Stimulated activated CD4-positive, alpha-beta T cell treated with anti-CD3 and anti-CD28 coated beads, Interleukin-12 subunit alpha, Interleukin-12 subunit beta, amount 100 ng/mL, for 48 hours (primary cell): ENCODE data around the gene POU4F1.

Experiments used
- DNase-seq, 3 donors: peaks; one replicate each; pipeline ENCODE4 v3.0.0-alpha.2; 2020; ENCODE audit warnings: low read depth in 2 of 3, low spot score in 1 of 3

Gene POU4F1

DNA sequence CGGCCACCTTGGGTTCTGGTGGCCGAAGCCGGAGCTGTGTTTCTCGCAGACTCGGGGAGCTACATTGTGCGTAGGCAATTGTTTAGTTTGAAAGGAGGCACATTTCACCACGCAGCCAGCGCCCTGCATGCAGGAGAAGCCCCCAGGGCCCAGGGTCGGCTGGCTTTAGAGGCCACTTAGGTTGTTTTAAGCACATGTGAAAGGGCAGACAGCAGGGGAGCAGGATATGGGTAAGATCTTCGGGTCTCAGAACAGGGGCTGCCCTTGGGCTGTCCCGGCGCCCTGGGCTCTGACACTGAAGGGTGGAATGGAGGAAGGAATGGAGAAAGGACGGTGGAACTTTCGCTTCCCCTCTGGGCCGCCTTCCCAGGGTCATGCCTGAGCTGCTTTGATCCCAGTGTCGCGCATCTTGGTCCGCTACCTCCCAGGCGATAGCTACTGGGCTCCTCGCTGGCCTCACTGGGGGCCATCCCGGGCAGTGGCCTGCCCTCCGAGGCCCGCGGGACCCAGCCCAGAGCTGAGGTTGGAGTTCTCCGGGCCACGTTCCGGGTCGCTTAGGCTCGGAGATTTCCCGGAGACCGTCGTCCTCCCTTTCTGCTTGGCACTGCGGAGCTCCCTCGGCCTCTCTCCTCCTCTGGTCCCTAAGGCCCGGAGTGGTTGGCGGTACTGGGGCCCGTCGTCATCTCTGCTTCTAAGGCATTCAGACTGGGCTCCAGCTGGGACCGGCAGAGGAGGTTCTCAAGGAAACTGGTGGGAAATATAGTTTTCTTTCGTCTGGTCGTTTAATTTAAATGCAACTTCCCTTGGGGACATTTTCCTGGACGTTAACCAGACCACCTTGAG, 4.3 kb upstream of the POU4F1 start:
- no peak for DNase-seq

DNA sequence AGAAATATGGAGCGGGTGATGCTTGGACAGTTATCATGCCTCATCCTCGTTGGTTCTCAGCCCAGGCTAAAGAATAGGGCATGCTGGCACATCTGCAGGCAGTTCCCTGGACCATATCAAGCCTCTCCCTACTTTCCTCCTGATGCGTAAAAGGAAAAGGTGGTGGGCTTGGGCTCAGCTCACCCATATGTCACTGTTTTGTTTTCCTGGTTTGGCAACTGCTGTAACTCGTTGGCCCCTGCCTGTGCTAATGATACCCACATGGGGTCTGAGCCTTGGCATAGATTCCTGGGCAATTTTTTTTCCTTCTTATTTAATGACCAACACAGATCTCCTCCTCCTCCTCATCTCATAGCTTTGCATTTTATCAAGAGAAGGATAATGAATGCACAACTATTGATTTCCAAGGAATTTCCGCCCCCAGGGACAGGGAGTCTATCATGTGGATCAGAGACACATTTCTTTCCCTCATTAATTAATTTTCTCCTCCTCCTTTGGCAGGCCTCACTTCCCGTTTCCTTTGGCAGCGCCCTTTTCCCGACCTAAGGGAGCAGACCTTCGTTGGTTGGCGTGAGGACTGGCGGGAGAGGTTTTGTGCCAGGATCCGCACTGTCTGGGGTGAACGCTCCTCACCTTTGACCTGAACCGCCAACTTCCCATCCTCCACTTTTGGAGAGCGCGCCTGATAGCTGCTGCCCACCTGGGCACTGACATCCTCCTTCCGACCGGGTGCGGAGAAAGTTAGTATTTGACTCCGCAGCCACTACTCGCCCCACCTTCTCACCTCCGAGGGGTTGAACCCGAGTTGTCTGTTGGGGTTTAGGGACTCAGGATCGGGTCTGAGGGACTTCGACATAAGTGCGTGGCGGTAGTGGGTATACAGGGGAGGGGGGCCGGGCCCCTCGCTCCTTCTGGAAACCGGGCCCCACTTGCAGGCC, 3.4 kb upstream of the POU4F1 start:
- DNase-seq = no peak

DNA sequence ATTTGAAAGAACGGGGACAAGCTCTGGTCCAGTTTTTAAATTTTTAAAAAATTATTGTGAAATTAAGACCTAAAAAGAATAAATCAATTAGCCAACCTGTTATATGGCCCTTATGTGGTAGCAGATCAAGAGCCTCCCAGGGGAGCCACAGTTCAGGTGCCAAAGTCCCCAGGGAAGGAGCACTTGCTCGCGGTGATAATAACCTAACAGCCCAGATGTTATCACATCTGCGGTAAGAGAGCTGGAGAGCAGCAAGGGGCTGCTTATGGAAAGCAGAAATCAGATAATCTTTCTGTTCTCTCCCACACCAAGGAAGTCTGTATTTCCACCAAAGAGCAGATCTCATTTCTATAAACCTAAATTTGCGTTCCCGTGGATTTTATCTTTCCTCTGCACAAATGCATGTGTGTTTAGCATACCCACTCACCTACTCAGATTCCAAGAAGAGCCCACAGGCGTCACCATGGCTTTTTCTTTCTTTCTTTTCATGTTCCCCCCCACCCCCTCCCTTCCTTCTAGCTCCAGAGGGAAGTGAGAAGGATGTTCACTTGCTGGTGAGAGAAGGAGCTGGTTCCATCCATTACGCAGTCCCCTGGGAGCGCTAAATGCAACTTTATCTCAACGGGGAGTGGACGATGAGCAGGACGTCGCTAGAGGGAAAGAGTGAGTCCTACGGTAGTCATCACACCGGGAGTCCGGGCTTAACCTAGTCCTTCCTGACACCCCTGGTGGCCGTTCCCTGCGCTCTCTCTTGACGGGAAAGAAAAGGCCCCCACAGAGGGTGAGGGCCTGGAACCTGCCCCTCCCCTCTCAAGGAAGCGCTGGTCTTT, 1.6 kb upstream of the POU4F1 start:
- no peak for DNase-seq

DNA sequence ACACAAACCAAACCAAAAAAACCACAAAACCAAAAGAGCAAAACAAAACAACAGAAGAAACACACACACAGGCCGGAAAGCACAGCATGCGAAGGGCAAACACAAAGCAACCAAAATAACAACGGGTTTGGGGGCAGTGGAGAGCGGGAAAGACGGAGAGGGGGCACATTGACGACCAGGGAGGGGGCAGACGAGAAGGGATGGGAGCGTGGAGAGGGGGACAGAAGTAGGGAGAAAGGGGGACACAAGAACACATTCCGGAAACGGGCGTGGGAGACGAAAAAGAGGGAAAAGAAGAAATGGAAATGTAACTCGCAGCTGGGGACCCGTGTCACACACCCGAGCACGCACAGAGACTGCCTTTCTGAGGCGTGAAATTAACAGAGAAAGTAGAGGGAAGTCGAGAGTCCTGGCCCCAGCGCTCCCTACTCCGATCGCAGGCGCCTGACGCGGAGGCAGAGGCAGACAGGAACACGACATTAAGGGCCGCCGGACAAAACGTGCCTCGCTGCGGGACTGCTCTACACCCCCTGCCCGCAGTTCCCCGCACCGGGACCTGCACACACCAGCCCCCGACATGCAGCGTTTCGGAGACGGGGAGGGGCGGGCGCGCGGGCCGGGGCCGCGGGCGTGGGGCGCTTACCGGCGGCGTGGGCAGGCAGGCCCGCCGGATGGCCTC, 652 bp downstream of the POU4F1 start:
- no peak for DNase-seq

DNA sequence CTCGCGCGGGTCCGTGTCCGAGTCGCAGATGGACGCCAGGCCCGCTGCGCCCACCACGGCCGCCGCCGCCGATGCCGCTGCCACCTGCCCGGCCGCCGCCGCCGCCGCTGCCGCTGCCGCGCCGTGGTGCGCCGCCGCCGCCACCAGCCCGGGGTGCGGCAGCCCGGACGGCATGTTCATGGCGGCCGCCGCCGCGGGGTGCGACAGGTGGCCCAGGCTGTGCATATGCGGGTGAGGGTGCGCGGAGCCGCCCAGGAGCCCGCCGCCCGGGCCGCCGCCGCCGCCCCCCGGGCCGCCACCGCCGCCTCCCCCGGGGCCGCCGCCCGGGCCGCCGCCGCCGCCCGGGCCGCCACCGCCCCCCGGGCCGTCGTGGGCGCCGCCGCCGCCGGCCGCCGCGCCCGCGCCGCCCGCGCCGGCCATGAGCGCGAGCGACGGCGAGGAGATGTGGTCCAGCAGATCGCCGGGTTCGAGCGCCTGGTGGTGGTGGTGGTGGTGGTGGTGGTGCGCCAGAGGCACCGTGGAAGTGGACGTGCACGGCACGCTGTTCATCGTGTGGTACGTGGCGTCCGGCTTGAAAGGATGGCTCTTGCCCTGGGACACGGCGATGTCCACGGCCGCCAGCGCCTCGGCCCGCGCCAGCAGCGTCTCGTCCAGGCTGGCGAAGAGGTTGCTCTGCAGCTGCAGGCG, 1.3 kb downstream of the POU4F1 start:
- DNase-seq = no peak

DNA sequence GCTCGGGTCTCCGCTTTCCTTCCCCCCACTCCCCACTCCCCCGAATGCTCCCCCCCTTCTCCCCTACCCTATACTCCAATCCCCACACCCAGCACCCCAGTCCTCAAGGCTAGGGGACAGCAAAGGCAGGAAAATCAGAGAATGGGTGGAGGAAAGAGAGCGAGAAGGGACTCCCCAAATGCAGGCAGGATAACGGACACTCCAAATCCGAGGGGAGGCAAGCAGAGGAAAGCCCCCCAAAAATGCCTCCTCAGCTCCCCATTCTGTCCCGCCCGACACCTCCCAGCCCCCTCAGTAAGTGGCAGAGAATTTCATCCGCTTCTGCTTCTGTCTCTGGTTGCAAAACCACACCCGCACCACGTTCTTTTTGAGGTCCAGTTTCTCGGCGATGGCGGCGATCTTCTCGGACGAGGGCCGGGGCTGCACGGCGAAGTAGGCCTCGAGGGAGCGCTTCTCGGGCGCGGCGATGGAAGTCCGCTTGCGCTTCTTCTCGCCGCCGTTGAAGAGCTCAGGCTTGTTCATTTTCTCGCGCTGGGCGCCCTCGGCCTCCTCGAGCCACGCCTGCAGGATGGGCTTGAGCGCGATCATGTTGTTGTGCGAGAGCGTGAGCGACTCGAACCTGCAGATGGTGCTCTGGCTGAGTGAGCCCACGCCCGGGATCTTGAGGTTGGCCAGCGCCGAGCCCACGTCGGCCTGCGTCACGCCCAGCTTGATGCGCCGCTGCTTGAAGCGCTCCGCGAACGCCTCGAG, 2.1 kb downstream of the POU4F1 start:
- no peak for DNase-seq

DNA sequence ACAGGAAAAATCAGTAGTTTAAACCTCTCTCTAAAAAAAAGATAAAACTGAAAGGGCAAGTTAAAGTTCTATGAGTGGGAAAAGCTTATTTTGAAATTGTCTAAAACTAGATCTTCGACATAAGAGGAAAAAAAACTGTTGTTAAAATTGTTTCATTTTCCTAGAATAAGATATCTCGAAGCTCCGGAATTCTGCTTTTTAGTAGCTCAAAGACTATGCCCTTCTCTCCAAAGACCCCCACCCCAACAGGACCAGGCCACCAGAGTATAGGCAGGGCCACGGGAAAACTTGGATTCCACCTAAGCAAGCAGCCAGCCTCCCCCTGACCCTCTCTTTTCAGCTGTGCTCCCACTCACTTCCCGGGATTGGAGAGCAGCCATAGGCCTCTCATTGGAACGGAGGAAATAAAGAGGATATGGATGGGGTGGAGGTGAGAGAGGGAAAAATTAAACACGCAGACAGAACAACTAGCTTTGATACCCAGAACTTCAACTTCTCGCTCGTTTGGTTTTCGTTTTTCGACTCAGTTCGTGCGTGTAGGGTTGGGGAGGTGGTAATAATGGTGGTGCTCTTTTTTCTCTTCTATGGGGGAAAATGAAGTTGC, 3.0 kb downstream of the POU4F1 start:
- DNase-seq = no peak

DNA sequence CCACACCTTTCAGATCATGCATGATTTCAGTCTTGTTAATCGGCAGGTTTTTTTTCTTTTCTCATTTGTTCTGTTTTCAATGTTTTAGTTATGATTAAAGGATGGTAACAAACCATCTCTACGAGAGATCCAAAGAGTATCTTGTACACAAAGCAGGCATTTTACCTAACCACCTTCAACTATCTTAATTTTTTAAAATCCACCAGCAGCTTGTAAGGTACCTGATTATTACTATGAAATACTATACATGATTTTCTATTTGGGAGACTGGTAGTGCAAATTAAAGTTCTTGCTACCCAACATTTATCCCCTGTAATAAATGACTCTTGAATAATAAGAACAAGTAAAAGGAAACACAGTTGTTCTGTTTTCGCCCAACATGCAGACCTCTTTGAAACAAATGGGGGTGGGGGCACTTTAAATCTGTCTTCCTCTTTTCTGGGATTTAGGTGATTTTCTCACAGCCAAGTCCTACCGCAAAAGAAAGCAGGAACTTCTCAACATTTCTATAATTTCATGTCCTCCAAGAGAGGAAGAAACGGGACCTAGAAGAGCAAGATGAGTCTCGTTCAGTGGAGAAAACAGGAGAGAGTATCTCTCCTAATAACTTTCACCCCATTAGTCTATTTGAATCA, 3.6 kb downstream of the POU4F1 start:
- no peak for DNase-seq

DNA sequence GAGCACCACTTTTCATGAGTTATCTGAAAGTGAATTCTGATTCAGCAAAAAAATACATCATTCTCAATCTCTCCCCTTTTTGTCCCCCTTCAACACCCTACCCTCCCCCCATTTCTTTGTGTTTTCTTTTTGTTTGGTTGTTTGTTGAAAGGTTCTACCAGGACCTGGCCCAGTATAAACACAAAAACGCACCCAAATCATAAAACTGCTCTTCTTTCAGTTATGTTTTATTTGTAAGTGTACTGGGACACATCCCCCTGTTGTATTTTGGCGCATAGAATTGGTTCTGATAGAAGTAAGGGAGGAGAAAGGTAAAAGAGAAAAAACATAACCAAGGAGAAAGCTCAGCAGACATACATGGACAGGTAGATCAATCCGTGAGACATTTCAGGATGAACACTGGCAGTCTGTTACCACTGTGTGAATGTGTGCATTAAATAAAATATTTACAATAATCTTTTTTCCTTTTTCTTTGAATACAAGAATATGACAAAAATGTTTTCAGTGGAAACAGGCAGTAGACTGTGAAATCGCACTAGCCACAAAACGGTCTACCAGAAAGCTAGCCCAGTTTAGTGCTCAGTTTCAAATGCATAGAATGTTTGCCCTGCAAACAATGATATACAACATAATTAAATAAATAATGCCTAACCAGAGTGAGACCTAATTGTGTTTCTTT, 4.2 kb downstream of the POU4F1 start:
- DNase-seq = no peak

DNA sequence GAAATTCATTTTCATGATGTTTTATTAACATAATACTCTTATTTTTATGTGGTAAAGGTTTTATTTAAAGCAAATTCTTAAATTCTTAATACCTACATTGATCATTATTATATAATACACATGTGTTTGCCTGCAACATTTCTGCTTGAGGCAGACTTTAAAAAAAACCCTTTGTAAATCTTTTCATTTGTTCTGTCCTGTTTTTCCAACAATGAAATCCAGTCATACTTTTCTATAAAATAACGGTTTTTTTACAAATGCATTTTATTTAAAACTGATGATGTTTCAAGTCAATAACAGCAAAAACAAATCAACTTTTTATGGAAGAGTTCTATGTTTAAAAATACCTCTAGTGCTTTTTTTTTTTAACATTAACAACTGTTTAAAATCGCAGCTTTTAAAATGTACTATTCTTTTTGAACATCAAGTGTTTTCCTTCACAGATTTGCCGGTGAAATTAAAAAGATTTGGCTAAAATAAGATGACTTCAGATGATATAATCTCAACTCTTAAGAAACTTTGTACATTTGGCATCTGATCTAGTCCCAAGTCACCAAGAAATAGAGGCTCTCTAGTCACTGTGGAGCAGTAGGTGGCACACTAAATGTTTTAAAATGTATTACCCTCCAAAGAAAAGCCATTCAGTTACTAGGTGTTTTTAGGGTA, 5.1 kb downstream of the POU4F1 start:
- DNase-seq = no peak

DNA sequence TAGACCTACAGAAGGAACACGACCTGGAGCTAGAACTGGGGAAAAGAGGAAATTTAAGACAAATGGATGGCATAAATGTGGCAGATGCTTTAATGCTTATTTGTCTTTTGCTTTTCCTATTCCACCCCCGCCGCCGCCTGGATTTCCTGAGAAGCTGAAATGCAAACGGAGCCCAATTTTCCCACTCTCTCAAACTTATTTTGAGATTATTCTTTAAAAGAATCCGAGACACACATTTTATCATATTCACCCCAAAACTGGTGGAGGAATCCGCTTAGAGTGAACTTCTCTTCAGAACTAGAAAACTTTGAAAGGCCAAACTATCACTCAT, 5.8 kb downstream of the POU4F1 start:
- no peak for DNase-seq

DNA sequence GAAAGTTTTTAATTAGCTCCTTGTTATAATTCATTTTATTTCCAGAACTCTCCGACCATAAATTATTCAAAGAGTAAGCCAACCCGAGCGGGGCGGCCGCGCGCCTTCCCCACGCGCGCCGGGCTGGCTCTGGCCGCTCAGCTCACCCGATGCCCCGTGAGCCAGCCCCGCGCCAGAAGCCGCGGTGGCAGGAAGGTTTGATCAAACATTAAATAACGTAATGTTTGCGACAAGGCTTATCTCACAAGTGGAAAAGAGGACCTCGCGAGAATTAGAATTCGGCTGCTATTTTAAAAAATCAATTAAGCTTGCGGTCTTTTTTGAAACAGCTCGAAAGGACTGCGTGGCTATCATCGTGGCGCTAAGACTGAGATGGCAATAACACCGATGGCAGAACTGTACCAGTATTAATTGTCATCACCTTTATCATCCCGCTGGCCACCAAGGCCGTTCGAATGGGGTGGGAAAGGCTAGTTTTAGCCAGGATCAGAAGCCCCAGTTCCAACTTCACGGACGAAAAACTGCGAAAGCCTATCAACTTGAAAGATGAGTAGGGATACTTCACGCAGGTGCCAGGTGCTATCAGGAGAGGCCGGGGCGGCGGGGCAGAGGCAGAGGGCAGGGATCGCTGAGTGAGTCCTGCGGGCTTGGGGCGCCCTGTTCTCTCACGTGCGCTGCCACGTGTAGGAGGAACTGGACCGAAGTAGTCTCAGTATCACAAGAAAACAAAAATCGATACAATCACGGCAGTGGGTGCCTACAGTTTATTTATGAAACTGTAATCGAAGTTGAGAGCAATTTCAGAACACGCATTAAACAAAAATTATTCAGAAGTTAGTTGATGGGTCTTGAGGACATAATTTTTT, 6.4 kb downstream of the POU4F1 start:
- no peak for DNase-seq

DNA sequence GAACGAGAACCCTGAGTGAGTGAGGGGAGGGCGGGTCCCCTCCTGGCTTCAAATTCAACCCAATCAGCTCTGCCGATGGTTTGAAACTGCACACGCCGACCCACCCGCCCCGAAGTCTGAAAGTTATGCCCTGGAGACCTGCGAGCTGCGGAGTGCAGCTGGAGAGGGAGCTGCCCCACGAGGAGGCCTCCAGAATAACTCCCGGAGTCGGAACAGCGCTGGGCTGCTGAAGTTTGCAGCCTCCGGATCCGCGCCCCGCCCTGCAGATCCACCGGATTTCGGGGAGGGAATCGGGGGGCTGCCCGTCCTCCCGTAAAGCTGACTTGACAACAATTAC, 7.0 kb downstream of the POU4F1 start:
- DNase-seq = no peak

DNA sequence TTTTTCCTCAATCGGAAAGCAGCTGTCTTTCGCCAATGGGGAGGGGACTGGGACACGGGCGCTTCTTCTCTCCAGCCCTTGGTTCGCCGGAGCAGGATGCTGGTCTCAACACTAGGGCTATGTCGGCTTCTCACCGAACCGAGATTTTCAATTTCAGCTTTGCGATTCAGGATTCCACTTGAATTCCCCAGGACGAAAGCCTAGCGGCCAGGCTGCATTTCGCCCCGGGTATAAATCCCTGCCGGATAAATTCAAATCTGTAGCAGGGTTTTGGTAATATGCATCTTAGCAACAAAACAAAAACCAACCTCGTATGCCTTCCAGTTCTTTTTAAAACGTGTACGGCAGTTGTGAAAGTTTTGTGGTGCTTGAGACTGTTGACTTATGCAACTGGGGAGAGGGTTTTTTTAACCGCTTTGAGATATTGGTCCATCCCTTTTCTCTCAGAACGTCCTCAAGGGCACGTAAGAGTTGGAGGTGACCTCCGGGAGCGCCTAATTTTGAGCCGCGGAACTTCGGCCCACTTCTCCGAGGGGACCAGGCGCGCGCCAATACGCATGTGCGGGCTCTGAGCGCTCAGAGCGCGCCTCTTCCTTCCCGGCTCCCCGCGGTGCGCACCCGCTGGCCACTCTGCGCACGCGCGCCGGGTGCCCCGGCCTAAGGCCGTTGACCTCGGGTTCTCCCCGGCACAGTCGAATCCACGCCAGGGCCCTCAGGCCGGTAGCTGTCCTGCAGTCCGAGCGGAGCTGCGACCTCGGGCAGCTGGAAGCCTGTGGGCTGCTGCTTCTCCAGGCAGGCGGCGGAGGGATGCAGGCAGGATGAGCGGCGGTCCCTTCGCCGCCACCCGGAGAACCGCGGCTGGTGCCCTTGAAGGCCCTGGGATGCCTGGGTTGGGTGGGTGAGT, 7.6 kb downstream of the POU4F1 start:
- DNase-seq = no peak

DNA sequence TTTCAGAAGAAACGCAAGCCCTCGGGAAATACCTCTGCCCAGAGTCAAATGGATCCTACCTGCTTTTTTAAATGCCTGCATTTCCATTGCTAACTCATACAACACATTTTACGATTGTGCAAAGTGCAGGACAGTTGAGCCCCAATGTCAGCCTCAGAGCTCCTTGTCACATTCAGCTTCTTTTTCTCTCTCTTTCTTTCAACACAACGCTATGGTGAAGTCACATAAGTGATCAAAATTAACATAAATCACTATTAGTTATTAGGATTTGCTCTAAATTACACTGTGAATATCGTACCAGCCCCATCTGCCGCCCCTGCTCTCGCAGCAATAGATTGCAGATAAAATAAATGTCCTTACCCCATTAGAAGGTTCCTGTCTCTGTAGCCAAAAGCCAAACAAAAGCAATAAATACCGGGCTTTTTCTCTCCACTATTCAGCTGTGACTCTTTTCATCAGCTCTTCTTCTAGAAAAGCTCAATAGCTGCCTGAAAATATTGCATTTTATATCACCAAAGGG, 8.8 kb downstream of the POU4F1 start:
- no peak for DNase-seq
